HCT116 (cell line): Measurements from ENCODE around the gene AGTR1. TPM values are rescaled to one million over a fixed set of nuclear protein-coding genes. Genes with fewer than 3 reads are reported as not detected.

Experiments used
- ATAC-seq: fragments of 200-7000 bp; cut with Tn5 transposase; 2 replicates; pipeline ENCODE4 v1.9.1; 2020; ENCODE audit warnings: mild to moderate bottlenecking, moderate library complexity
- BruUV-seq: library from RNA; stranded (reverse); fragments of 400-500 nt; replicated peaks from 2 replicates; lab custom pipeline; 2021; lab: Mats Ljungman, UMichigan
- CTCF ChIA-PET: fragments of 300-600 bp; sonication (Branson Sonifier 250); formaldehyde crosslinking; loops from one replicate; lab custom pipeline; 2021; ENCODE audit warnings: antibody characterized with exemption; lab: Charles Lee
- POLR2A ChIA-PET: fragments of 300-600, 350-600 bp; sonication (Branson Sonifier 250); formaldehyde crosslinking; loops from one replicate; lab custom pipeline; 2021; ENCODE audit warnings: antibody characterized with exemption; lab: Charles Lee
- RAD21 ChIA-PET, 2 experiments: fragments of 300-600 bp; sonication (Branson Sonifier 250); formaldehyde crosslinking; loops; one replicate each; lab custom pipeline; 2023; ENCODE audit warnings: low total read pairs in 2 of 2; ENCODE audit not compliant: uncharacterized antibody in 2 of 2, unreplicated experiment in 2 of 2, low non-redundant PET in 1 of 2; lab: Charles Lee
- DNase-seq: peaks from one replicate; pipeline ENCODE4 v3.0.0-alpha.2; 2010; ENCODE audit warnings: low read depth, low spot score
- H2AFZ ChIP-seq: fragments of 200-600 bp; shearing (Covaris generic), sonication (generic); 2 replicates; pipeline ENCODE4 v1.6.1; 2017; ENCODE audit warnings: low read depth, mixed run types, mixed read lengths, antibody characterized with exemption, low read length; ENCODE audit not compliant: poor library complexity, severe bottlenecking
- H3K27ac ChIP-seq: 2 replicates; pipeline ENCODE4 v1.5.1; 2012; ENCODE audit warnings: low read depth, low read length
- H3K27me3 ChIP-seq: fragments of 200-600 bp; sonication (generic); 2 replicates; pipeline ENCODE4 v1.6.1; 2016; ENCODE audit warnings: mixed run types, low read length, mixed read lengths; ENCODE audit not compliant: insufficient read depth
- H3K36me3 ChIP-seq, 2 experiments: fragments of 200-500 bp in 1 of 2; fragments of 200-600 bp in 1 of 2; sonication (Bioruptor generic) in 1 of 2; sonication (generic) in 1 of 2; 2 replicates each; pipeline versions ENCODE4 v1.5.1 to v1.6.1; 2014 to 2016; ENCODE audit warnings: low read length in 2 of 2, inconsistent platforms in 1 of 2, mixed read lengths in 1 of 2, mixed run types in 1 of 2; ENCODE audit not compliant: insufficient read depth in 2 of 2, control insufficient read depth in 1 of 2
- H3K4me1 ChIP-seq, 2 experiments: fragments of 200-600 bp in 1 of 2; sonication (generic) in 1 of 2; 2 replicates each; pipeline versions ENCODE4 v1.5.1 to v1.6.1; 2012 to 2017; ENCODE audit warnings: low read length in 2 of 2, inconsistent platforms in 1 of 2, mild to moderate bottlenecking in 1 of 2, mixed read lengths in 1 of 2, mixed run types in 1 of 2, moderate library complexity in 1 of 2; ENCODE audit not compliant: insufficient read depth in 2 of 2, control insufficient read depth in 1 of 2
- H3K4me2 ChIP-seq: fragments of 200-600 bp; sonication (generic); 2 replicates; pipeline ENCODE4 v1.6.1; 2017; ENCODE audit warnings: mixed run types, low read length, mixed read lengths
- H3K4me3 ChIP-seq, 2 experiments: fragments of 200-600 bp in 1 of 2; sonication (generic) in 1 of 2; replicated peaks in 1 of 2; 2 replicates each; pipeline ENCODE4 v1.5.1; 2011 to 2016; ENCODE audit warnings: low read length in 2 of 2, control low read depth in 1 of 2, low read depth in 1 of 2, mild to moderate bottlenecking in 1 of 2, mixed read lengths in 1 of 2, mixed run types in 1 of 2
- H3K79me2 ChIP-seq: fragments of 200-600 bp; sonication (generic); 2 replicates; pipeline ENCODE4 v1.6.1; 2017; ENCODE audit warnings: mild to moderate bottlenecking, mixed run types, low read length, moderate library complexity, mixed read lengths; ENCODE audit not compliant: insufficient read depth
- H3K9ac ChIP-seq: fragments of 200-600 bp; sonication (generic); 2 replicates; pipeline ENCODE4 v1.6.1; 2016; ENCODE audit warnings: low read length, mixed read lengths
- H3K9me2 ChIP-seq: fragments of 200-600 bp; sonication (generic), shearing (Covaris generic); 2 replicates; pipeline ENCODE4 v1.6.1; 2017; ENCODE audit warnings: mixed run types, mild to moderate bottlenecking, moderate library complexity; ENCODE audit not compliant: insufficient read depth
- H3K9me3 ChIP-seq, 2 experiments: fragments of 200-500 bp in 1 of 2; fragments of 200-600 bp in 1 of 2; sonication (Bioruptor generic) in 1 of 2; sonication (generic) in 1 of 2; 2 replicates each; pipeline ENCODE4 v1.6.1; 2014 to 2017; ENCODE audit warnings: low read length in 2 of 2, mixed read lengths in 2 of 2, inconsistent platforms in 1 of 2, low read depth in 1 of 2, mild to moderate bottlenecking in 1 of 2, mixed run types in 1 of 2, moderate library complexity in 1 of 2; ENCODE audit not compliant: control insufficient read depth in 1 of 2, insufficient read depth in 1 of 2
- H4K20me1 ChIP-seq: fragments of 200-600 bp; sonication (generic), shearing (Covaris generic); 2 replicates; pipeline ENCODE4 v1.6.1; 2017; ENCODE audit warnings: mixed run types, mild to moderate bottlenecking, moderate library complexity; ENCODE audit not compliant: insufficient read depth
- CTCF ChIP-seq, 3 experiments: fragments of 200-600 bp in 1 of 3; sonication (generic) in 1 of 3; IDR thresholded peaks in 2 of 3; conservative IDR thresholded peaks in 1 of 3; 2 replicates each; pipeline ENCODE4 v1.5.1; 2012 to 2017; ENCODE audit warnings: low read depth in 2 of 3, low read length in 2 of 3, antibody characterized with exemption in 1 of 3, borderline replicate concordance in 1 of 3, control low read depth in 1 of 3, mild to moderate bottlenecking in 1 of 3, mixed read lengths in 1 of 3, mixed run types in 1 of 3, moderate library complexity in 1 of 3; ENCODE audit not compliant: insufficient read depth in 1 of 3
- EGR1 ChIP-seq: IDR thresholded peaks from 2 replicates; pipeline ENCODE4 v1.6.1; 2012; ENCODE audit warnings: low read depth
- JUND ChIP-seq: IDR thresholded peaks from 2 replicates; pipeline ENCODE4 v1.6.1; 2012
- MAX ChIP-seq: IDR thresholded peaks from 2 replicates; pipeline ENCODE4 v1.6.1; 2012
- POLR2A ChIP-seq: IDR thresholded peaks from 2 replicates; pipeline ENCODE4 v1.7.0; 2011; ENCODE audit warnings: borderline replicate concordance; ENCODE audit not compliant: insufficient read depth, insufficient read length; ENCODE audit errors: extremely low read depth
- REST ChIP-seq: IDR thresholded peaks from 2 replicates; pipeline ENCODE4 v1.6.1; 2012; ENCODE audit warnings: low read depth
- SIN3A ChIP-seq: IDR thresholded peaks from 2 replicates; pipeline ENCODE4 v1.6.1; 2012; ENCODE audit warnings: low read depth
- SP1 ChIP-seq: IDR thresholded peaks from 2 replicates; pipeline ENCODE4 v1.6.1; 2012; ENCODE audit warnings: low read depth
- ZFX ChIP-seq: fragments of 450-650 bp; IDR thresholded peaks from 2 replicates; pipeline ENCODE4 v1.6.1; 2017
- intact Hi-C: fragments of 100-400 bp; cut with micrococcal nuclease; formaldehyde crosslinking; loops from 2 replicates; pipeline ENCODE4 v1.10.0; 2022
- total RNA-seq: library from RNA; stranded (reverse); gene quantifications from one replicate; pipeline ENCODE4 v1.2.1, GENCODE V29; 2021; ENCODE audit not compliant: unreplicated experiment

Gene AGTR1
- total RNA-seq, 1 experiment from 2014 or later: not detected

- Histone ChIP-seq H3K9me2 (no peaks in the 10 kb centered on the region), H4K20me1 (no peaks in the 10 kb centered on the region), H3K4me1 (no peaks in the 10 kb centered on the region), H3K9me3 (no peaks in the 10 kb centered on the region), H3K27me3 (no peaks in the 10 kb centered on the region), H2AFZ (no peak overlapping the region), H3K27ac (no peak overlapping the region), H3K4me3 (no peak overlapping the region), H3K79me2 (no peaks in the 10 kb centered on the region), H3K36me3 (no peaks in the 10 kb centered on the region), H3K4me2 (no peak overlapping the region), H3K9ac (no peak overlapping the region)
- ChIA-PET POLR2A (no interaction called here), RAD21 (no interaction called here), CTCF (interaction anchor here (1.1 kb wide), 1 partner anchor 34 kb away, joined by 3 read pairs; no protein-coding TSS in a partner anchor)
- TF ChIP-seq JUND (no peak), MAX (no peak)
- intact Hi-C loops: no loop called here
- ATAC-seq (no peak), DNase-seq (no peak)
- BruUV-seq: no TSS peak
Observed at GRCh38 chr3:148763156-148763680, 65.5 kb downstream of the AGTR1 start.

- Histone ChIP-seq H3K36me3 (no peaks in the 10 kb centered on the region), H3K9me2 (no peaks in the 10 kb centered on the region), H3K4me2 (no peak overlapping the region), H3K4me1 (no peaks in the 10 kb centered on the region), H3K79me2 (no peaks in the 10 kb centered on the region), H3K27ac (no peak overlapping the region), H3K27me3 (no peaks in the 10 kb centered on the region), H4K20me1 (no peaks in the 10 kb centered on the region), H3K4me3 (no peak overlapping the region)
- ATAC-seq: no peak
- no TSS peak for BruUV-seq
- CTCF ChIA-PET: interaction anchor here (1.1 kb wide), 1 partner anchor 33 kb away, joined by 3 read pairs; no protein-coding TSS in a partner anchor
- intact Hi-C loops: no loop called here
- peak in 1 of 3 experiments; percentile 22; a peak in 1 of 6 replicates for TF ChIP-seq CTCF (IDR thresholded peaks at IDR 0.05 in 2 of 3, conservative IDR thresholded peaks at IDR 0.05 in 1 of 3; ENCODE audit: borderline replicate concordance in 1 of 3, insufficient read depth in 1 of 3, low read depth in 2 of 3, low read length in 2 of 3)
- TF ChIP-seq EGR1: no peak
- no peak for TF ChIP-seq ZFX
- no peak for TF ChIP-seq SIN3A
- no peak for TF ChIP-seq POLR2A
- TF ChIP-seq SP1: no peak
- no peak for TF ChIP-seq REST
- TF ChIP-seq, all 23 proteins: peak for 1
- ChIA-PET RAD21 (no interaction called here), POLR2A (no interaction called here)
- H2AFZ ChIP-seq: no peak overlapping the region
- DNase-seq: no peak
- no peaks in the 10 kb centered on the region for H3K9me3 ChIP-seq
- H3K9ac ChIP-seq: no peak overlapping the region
Observed at GRCh38 chr3:148763986-148764935, 66.6 kb downstream of the AGTR1 start.
